Activated naive CD4-positive, alpha-beta T cell treated with anti-CD3 and anti-CD28 coated beads, Interleukin-2, amount 50 U/mL, for 24 hours (primary cell): ENCODE measurements around the gene HIPK3.
"Not testable (repeated sequence)": the region's sequence is repeated elsewhere in the genome, so short reads cannot be mapped to it uniquely, and the experiment has no call there.

Experiments used
- H3K27ac Mint-ChIP-seq: one replicate; pipeline ENCODE4 v1.8.0; 2021; ENCODE audit warnings: mild to moderate bottlenecking, mixed read lengths
- H3K27me3 Mint-ChIP-seq: one replicate; pipeline ENCODE4 v1.8.0; 2021; ENCODE audit warnings: mixed read lengths
- H3K36me3 Mint-ChIP-seq: one replicate; pipeline ENCODE4 v1.8.0; 2021; ENCODE audit warnings: mixed read lengths
- H3K4me1 Mint-ChIP-seq: one replicate; pipeline ENCODE4 v1.8.0; 2021; ENCODE audit warnings: mixed read lengths
- H3K4me3 Mint-ChIP-seq: one replicate; pipeline ENCODE4 v1.8.0; 2021; ENCODE audit warnings: mild to moderate bottlenecking, mixed read lengths
- H3K9me3 Mint-ChIP-seq: one replicate; pipeline ENCODE4 v1.8.0; 2021; ENCODE audit warnings: mixed read lengths

Gene HIPK3

GRCh38 chr11:33350287-33350686 is 93.1 kb downstream of the HIPK3 start:
- H3K9me3 Mint-ChIP-seq = no peaks in the 10 kb centered on the region
- no peaks in the 10 kb centered on the region for H3K4me1 Mint-ChIP-seq
- H3K27me3 Mint-ChIP-seq = no peaks in the 10 kb centered on the region
- peaks cover 10% of the 10 kb centered on the region for H3K36me3 Mint-ChIP-seq
- no peak overlapping the region for H3K4me3 Mint-ChIP-seq
- peak overlapping the region; percentile 20 for H3K27ac Mint-ChIP-seq

- Mint-ChIP-seq H3K36me3 (peaks cover 2% of the 10 kb centered on the region), H3K27me3 (peaks cover under 1% of the 10 kb centered on the region), H3K4me3 (no peak overlapping the region), H3K27ac (no peak overlapping the region), H3K4me1 (no peaks in the 10 kb centered on the region), H3K9me3 (no peaks in the 10 kb centered on the region)
Observed at GRCh38 chr11:33358150-33358831, 101.1 kb downstream of the HIPK3 start.

- no peak overlapping the region for H3K27ac Mint-ChIP-seq
- no peaks in the 10 kb centered on the region for H3K4me1 Mint-ChIP-seq
- H3K9me3 Mint-ChIP-seq = no peaks in the 10 kb centered on the region
- H3K36me3 Mint-ChIP-seq = no peaks in the 10 kb centered on the region
- no peak overlapping the region for H3K4me3 Mint-ChIP-seq
- peaks cover 5% of the 10 kb centered on the region for H3K27me3 Mint-ChIP-seq
Observed at GRCh38 chr11:33360642-33361041, 103.5 kb downstream of the HIPK3 start.

GRCh38 chr11:33362051-33362910 is 105.1 kb downstream of the HIPK3 start:
- Mint-ChIP-seq H3K9me3 (no peaks in the 10 kb centered on the region), H3K27me3 (peaks cover 5% of the 10 kb centered on the region), H3K4me1 (no peaks in the 10 kb centered on the region), H3K36me3 (no peaks in the 10 kb centered on the region), H3K27ac (no peak overlapping the region), H3K4me3 (no peak overlapping the region)

GRCh38 chr11:33366918-33367317 is 109.7 kb downstream of the HIPK3 start:
- Mint-ChIP-seq H3K9me3 (no peaks in the 10 kb centered on the region), H3K4me3 (no peak overlapping the region), H3K4me1 (no peaks in the 10 kb centered on the region), H3K36me3 (no peaks in the 10 kb centered on the region), H3K27me3 (peaks cover 5% of the 10 kb centered on the region), H3K27ac (no peak overlapping the region)

- H3K4me1 Mint-ChIP-seq, H3K4me3 Mint-ChIP-seq, H3K27ac Mint-ChIP-seq, H3K27me3 Mint-ChIP-seq, H3K9me3 Mint-ChIP-seq, H3K36me3 Mint-ChIP-seq: not testable (repeated sequence)
Observed at GRCh38 chr11:33368475-33368874, 111.3 kb downstream of the HIPK3 start.

GRCh38 chr11:33368931-33369330 is 111.8 kb downstream of the HIPK3 start:
- Mint-ChIP-seq H3K4me1 (no peaks in the 10 kb centered on the region), H3K9me3 (no peaks in the 10 kb centered on the region), H3K27me3 (peaks cover 3% of the 10 kb centered on the region), H3K36me3 (no peaks in the 10 kb centered on the region), H3K4me3 (no peak overlapping the region), H3K27ac (peak overlapping the region; percentile 11)

GRCh38 chr11:33373636-33374035 is 116.5 kb downstream of the HIPK3 start:
- Mint-ChIP-seq H3K27ac (no peak overlapping the region), H3K4me3 (no peak overlapping the region), H3K27me3 (peaks cover 20% of the 10 kb centered on the region), H3K4me1 (peaks cover 7% of the 10 kb centered on the region), H3K9me3 (no peaks in the 10 kb centered on the region), H3K36me3 (no peaks in the 10 kb centered on the region)

GRCh38 chr11:33375236-33375635 is 118.1 kb downstream of the HIPK3 start:
- no peak overlapping the region for H3K4me3 Mint-ChIP-seq
- no peaks in the 10 kb centered on the region for H3K36me3 Mint-ChIP-seq
- H3K4me1 Mint-ChIP-seq = peaks cover 7% of the 10 kb centered on the region
- no peaks in the 10 kb centered on the region for H3K9me3 Mint-ChIP-seq
- H3K27me3 Mint-ChIP-seq = peaks cover 26% of the 10 kb centered on the region
- H3K27ac Mint-ChIP-seq = no peak overlapping the region

GRCh38 chr11:33375688-33376311 is 118.6 kb downstream of the HIPK3 start, which contains the start of gene KIAA1549L:
Gene KIAA1549L (plus strand): TSS chr11:33376108.
- Mint-ChIP-seq H3K4me3 (no peak within 1 kb of the TSS), H3K27me3 (peaks cover 26% of the 10 kb centered on the region), H3K36me3 (no peaks in the 10 kb centered on the region), H3K9me3 (no peaks in the 10 kb centered on the region), H3K27ac (no peak within 1 kb of the TSS), H3K4me1 (peaks cover 7% of the 10 kb centered on the region)

GRCh38 chr11:33376331-33377310 is 119.4 kb downstream of the HIPK3 start:
- peaks cover 7% of the 10 kb centered on the region for H3K4me1 Mint-ChIP-seq
- H3K36me3 Mint-ChIP-seq = no peaks in the 10 kb centered on the region
- peaks cover 26% of the 10 kb centered on the region for H3K27me3 Mint-ChIP-seq
- no peaks in the 10 kb centered on the region for H3K9me3 Mint-ChIP-seq
- H3K4me3 Mint-ChIP-seq = no peak overlapping the region
- H3K27ac Mint-ChIP-seq = no peak overlapping the region

GRCh38 chr11:33377412-33378370 is 120.5 kb downstream of the HIPK3 start:
- Mint-ChIP-seq H3K4me3 (no peak overlapping the region), H3K36me3 (no peaks in the 10 kb centered on the region), H3K27me3 (peaks cover 26% of the 10 kb centered on the region), H3K4me1 (peaks cover 7% of the 10 kb centered on the region), H3K9me3 (no peaks in the 10 kb centered on the region), H3K27ac (no peak overlapping the region)

GRCh38 chr11:33379947-33380346 is 122.8 kb downstream of the HIPK3 start:
- no peaks in the 10 kb centered on the region for H3K9me3 Mint-ChIP-seq
- H3K4me1 Mint-ChIP-seq = peaks cover 7% of the 10 kb centered on the region
- H3K27me3 Mint-ChIP-seq = peaks cover 19% of the 10 kb centered on the region
- H3K36me3 Mint-ChIP-seq = no peaks in the 10 kb centered on the region
- no peak overlapping the region for H3K27ac Mint-ChIP-seq
- H3K4me3 Mint-ChIP-seq = no peak overlapping the region
